HG02852 (cell line): ENCODE data around the gene IQGAP1.
"Not testable (repeated sequence)": the region's sequence is repeated elsewhere in the genome, so short reads cannot be mapped to it uniquely, and the experiment has no call there.

Experiments
- ATAC-seq: cut with Tn5 transposase; IDR thresholded peaks from one replicate; pipeline ENCODE4 v1.9.1; 2021; ENCODE audit warnings: mild to moderate bottlenecking, moderate library complexity; ENCODE audit not compliant: unreplicated experiment

The IQGAP1 gene

DNA sequence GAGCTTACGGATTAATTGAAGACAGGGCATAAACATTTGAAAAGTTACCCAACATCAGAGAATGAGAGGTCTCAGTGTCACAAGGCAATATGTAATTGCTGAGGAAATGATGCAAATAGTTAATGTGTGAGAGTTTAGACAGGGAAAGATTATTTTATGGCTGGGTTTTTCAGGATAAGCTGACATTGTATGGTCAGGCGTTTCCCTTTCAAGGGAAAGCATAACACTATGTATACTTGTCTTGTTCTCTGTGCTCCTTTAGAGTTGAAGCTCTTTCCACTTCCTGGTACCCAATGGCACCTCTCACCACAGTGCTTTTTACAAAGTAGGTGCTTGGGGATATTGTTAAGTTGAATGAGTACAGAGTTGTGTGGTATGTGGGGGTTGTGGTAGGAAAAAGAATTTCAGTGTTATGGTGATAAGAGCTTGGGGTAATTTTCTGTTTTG is 19.9 kb downstream of the IQGAP1 start:
- ATAC-seq = no peak

DNA sequence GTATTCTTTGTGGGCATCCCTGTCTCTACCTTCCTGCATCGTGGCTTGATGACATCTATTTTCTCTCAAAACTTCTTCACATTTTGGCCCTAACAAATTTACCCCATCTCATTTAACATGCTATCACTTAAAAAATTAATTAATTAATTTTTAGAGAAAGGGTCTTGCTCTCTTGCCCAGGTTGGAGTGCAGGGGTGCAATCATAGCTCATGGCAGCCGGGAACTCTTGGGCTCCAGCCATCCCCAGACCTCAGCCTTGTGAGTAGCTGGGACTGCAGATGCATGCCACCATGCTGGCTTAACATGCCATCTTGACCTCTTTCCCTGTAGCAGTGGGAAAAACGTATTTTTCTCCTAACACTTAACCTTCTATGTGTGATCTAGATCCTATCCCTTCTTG is 20.6 kb downstream of the IQGAP1 start:
- ATAC-seq = no peak

DNA sequence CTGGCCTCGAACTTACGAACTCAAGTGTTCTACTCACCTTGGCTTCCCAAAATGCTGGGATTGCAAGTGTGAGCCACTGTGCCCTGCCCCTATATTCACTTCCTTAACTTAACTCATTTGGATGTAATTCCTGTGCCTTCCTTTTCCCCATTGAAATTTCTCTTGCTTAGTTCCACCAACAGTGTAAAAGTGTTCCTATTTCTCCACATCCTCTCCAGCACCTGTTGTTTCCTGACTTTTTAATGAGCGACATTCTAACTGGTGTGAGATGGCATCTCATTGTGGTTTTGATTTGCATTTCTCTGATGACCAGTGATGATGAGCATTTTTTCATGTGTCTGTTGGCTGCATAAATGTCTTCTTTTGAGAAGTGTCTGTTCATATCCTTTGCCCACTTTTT is 21.5 kb downstream of the IQGAP1 start:
- ATAC-seq = not testable (repeated sequence)

DNA sequence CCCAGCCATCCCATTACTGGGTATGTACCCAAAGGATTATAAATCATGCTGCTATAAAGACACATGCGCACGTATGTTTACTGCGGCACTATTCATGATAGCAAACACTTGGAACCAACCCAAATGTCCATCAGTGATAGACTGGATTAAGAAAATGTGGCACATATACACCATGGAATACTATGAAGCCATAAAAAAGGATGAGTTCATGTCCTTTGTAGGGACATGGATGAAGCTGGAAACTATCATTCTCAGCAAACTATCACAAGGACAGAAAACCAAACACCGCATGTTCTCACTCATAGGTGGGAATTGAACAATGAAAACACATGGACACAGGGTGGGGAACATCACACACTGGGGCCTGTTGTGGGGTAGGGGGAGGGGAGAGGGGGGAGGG is 22.3 kb downstream of the IQGAP1 start:
- not testable (repeated sequence) for ATAC-seq

DNA sequence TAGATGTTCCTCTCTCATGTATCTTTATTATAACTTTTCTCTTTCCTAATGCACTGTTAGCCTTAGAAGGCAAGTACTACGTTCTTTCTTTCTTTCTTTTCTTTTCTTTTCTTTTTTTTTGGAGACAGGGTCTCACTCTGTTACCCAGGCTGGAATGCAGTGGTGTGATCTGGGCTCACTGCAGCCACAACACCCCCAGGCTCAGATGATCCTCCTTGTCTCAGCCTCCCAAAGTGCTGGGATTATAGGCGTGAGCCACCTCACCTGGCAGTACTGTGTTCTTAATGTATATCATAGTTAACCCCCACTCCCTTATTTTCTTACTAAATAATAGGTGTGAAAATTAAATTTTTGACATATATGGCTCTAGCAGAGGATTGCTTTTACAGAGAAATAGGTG is 23.1 kb downstream of the IQGAP1 start:
- no peak for ATAC-seq

DNA sequence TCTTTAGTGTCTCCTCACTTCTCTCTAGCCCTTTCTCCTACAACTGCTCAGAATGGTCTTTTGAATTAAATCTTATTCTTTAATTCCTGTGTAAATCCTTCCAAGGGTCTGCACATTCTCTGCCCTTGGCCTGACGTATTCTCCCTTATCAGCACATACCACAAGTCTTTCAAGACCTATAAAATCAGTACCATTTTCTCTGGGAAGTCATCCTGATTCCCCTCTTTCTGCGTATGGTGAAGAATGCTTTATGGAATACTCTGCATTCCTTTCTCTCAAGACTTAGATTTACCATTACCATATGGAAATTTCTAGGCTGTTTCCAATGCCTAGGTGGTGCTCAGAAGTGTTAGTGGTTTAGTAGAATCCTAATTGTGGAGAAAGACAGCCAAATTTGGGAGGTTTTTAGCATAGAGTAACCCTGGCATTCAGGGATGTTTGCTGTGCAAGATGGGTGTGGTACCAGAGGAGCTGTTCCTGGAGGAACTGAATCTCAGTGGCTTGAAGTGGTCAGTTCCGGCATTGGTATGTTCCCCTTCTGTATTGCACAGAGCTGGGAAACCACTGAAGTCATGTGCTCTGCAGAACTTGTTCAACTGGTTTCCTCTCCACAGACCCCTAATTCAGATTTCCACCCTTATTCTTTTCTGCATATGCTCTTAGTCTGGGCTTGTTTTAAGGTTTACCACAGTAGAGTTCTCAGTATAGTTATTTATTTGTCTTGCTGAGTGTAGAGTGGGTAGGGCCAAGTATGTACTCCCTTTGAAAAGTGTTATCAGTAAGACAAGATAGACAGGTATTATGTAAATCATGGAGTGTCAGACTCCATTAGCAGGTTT is 24.5 kb downstream of the IQGAP1 start:
- ATAC-seq = peak; percentile 93

DNA sequence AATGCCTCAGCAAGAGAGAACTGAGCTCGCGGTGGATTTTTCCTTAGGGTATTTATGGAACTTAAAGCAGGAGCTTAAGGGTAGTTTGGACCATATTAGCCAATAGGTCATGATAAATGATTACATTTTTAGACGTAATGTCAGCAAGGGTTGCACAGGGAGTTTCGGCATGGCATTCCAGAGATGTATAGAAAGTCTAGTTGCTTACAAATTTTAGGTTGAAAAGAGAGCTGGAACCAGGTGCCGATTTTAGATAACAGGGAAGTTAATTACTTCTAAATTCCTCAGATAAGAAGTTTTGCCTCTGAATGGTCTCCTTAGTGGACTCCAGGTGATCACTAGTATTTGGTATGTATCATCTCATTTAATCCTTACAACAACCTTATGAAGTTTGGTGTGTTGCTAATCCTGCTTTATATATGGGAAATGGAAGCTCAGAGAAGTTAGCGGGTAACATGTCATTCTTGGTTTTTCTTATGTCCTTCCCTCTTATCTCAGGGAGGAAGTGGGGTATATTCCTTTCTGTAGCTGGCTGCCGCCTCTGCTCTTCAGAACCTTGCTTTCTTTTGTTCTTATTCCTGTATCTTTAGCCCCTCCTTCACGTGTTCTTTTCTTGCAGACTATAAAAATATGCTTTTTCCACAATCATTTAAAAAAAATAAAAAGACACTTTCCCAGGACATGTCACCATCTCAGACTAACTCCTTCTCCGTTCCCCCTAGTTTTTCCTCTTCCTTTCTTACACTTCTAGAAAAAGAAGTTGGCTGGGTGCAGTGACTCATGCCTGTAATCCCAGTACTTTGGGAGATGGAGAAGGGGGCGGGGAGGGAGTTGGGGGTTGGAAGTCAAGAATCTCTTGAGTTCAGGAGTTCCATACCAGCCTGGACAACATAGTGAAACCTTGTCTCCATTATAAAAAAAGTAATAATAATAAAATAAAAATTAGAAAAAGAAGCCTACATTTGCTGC is 25.7 kb downstream of the IQGAP1 start:
- ATAC-seq = no peak

DNA sequence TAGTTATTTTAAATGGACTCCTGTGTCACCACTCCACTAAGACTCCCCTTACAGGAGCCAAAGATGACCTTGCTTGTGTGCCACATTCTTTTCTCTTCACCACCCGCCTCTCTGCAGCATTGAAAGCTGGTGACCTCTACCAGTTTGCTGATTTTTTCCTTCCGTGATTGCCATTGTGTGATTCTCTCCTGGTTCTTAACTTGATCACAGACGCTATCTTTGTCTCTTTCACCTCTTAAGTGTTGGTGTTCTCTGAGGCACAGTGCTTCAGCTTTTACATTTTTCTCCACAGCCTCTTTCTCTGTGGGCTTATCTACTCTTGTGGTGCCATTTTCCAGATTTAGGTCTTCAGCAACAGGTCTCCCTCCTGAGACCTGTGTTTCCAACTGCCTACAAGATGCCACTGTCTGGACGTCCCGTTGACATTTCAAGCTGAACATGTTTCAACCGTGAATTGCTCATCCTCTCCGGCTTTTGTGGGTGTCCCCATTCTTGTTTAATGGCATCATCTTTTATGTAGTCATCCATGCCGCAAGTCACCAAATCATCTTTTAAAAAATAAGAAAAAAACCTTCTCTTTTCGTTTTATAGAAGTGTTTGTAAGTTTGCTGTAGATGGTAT is 26.5 kb downstream of the IQGAP1 start:
- no peak for ATAC-seq

DNA sequence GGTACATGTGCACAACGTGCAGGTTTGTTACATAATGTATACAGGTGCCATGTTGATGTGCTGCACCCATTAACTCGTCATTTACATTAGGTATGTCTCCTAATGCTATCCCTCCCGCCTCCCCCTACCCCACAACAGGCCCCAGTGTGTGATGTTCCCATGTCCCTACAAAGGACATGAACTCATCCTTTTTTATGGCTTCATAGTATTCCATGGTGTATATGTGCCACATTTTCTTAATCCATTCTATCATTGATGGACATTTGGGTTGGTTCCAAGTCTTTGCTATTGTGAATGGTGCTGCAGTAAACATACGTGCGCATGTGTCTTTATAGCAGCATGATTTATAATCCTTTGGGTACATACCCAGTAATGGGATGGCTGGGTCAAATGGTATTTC is 28.0 kb downstream of the IQGAP1 start:
- not testable (repeated sequence) for ATAC-seq

DNA sequence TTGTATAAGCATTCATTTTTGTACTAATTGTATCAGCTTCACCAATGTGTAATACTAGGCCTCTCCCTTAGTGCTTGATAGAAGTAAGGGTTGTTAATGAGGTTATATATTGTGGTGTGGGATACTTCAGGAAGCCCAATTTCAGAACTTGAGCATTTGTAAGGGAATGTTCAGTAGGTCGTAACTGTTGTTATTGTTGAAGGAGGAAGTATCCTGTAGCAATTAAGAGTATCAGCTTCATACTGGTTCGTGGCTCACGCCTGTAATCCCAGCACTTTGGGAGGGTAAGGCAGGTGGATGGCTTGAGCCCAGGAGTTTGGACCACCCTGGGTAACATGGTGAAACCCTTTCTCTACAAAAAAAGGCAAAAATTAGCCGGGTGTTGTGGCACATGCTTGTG is 30.6 kb downstream of the IQGAP1 start:
- ATAC-seq = no peak

DNA sequence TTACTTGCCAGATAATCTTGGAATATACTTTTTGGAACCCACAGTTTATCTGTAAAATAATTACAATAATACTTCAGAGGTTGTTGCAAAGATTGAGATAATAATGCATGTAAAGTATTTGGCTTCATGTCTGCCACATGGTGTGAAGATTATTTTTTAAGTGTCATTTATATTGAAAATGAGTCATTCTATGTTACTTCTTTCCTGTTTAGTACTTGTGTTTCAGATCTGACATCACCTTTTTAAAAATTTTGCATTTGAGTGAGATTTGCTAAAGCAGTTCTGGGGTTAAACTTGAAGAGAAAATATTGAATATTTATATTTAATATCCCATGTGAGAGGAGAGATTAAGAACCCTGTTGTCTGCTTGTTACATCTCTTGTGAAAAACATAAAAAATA is 31.2 kb downstream of the IQGAP1 start:
- no peak for ATAC-seq

DNA sequence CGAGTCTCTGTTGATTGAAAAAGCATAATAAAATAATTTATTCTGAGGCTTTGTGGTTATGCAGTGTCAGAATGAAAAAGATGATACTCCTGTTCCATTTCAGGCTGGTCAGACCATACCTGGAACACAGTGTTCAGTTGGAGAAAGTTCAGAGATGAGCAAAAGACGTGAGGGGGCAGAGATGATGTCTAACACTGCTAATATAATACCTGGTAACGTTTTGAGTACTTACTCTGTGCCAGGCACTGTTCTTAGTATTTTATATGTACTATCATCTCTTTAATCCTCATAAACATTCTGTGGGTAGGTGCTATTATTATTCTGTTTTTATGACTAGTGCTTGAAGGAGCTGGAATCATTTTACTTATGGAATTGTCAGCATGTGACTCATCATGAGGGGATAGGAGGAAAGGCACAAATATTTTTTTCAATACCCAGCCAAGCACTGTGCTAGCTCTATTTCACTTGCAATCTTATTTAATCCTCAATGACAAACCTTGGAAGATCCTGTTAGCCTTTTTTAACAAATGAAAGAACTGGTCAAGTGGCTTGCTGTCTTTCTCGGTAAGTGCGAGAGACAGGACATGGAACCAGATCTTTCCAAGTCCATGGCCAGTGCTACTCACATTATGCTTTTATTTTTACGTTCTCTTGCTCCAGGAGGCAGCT is 31.8 kb downstream of the IQGAP1 start:
- ATAC-seq = peak; percentile 59

DNA sequence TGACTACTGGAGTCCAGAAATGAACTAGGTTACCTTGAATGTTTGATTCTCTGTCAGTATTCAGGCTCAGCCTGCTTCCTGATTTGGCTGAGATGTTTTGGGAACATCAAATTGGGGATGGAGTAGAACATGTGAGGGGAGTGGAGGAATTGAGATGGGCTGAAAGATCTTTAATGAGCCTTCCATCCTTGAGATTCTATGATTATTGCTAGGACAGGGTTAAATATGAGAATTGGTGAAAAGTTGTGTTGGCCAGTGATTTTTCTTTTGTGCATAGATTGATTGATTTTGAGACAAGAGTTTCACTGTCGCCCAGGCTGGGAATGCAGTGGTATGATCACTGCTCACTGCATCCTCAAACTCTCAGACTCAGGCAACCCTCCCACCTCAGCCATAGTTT is 32.4 kb downstream of the IQGAP1 start:
- ATAC-seq = no peak

DNA sequence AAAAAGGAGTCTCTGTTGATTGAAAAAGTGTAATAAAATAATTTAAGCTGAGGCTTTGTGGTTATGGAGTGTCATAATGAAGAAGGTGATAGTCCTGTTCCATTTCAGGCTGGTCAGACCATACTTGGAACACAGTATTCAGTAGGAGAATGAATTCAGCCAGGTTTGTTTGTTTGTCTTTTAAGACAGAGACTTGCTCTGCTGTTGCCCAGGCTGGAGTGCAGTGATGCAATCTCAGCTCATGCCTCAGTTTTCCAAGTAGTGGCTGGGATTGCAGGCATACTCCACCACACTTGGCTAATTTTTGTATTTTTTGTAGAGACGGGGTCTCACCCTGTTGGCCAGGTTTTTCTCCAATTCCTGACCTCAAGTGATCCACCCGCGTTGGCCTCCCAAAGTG is 33.5 kb downstream of the IQGAP1 start:
- ATAC-seq = no peak

DNA sequence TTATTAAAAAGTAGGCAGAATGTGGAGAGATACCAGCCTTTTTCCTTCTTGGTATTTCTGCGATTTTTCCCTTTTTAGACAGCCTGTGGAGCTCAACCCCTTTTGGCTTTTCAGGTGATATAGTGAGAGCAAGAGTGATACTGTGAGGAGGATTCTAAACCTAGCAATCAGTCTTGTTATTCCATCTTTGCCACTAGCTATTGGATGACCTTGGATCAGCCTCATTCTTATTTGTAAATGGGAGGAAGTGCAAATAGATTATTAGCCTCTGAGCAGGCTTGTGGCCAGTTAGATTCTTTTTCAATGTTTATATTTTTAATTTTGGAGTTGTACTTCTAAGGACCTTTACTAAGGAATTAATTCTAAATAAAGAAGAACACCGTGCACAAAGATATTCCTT is 34.0 kb downstream of the IQGAP1 start:
- ATAC-seq = no peak

DNA sequence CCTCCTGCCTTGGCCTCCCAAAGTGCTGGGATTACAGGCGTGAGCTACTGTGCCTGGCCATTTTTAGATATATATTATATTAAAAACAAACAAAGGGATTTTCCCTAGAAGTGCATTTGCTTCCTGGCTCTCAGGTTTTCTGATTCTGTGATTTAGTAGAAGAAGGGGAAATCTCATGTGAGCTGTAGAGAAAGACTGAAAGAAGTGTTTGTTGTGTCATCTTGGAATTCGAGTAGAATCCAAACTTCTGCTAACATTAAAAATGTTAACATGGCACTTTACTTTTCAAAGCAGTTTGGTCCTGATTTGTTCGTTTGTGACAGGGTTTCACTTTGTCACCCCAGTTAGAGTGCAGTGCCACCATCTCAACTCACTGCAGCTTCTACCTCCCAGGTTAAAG is 34.9 kb downstream of the IQGAP1 start:
- ATAC-seq = no peak

DNA sequence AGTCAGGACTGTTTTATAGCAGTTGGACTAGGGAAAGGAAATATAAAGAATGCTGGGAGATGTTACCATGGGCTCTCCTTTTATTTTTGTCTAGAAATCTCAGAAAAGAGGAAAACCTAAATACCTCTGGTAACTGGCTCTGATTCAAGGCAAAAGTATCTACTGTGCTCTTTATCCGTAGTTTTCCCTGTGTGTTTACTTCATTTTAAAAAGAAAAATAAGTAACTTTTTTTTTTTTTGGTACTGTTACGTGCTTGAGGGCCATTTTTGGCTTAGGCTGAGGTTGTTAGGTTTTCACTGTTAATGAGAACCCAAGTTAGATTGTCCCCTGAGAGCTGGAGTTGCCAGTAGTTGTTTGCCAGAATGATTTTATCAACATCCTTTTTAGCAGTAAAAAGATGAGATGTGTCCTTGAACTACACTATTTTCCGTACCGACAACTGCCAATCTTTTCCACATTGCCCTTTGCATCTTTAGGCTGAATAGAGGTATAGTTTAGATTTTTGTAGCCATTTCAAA is 35.8 kb downstream of the IQGAP1 start:
- no peak for ATAC-seq

DNA sequence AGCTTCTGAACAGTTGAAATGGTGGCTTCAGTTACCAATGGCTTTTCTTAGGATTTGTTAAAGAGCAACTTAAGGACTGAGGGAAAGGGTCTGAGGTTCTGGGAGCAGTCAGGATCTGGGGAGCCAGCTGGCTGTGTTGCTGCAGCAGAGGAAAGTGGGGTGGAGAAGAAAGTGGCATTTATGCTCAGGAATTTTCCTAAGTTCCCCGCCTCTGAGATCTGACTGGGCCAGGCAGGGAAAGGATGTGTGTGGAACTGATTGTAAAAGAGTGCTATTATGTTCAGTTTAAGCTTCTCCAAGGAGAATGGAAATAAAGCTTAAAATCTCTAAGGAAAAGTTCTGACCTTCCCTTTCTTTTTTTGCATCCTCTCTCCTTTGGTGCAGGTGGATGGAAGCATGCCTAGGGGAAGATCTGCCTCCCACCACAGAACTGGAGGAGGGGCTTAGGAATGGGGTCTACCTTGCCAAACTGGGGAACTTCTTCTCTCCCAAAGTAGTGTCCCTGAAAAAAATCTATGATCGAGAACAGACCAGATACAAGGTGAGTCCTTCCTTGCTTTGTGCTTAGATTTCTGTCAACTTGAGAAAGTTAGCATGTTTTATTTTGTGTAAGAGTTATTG is 37.8 kb downstream of the IQGAP1 start:
- no peak for ATAC-seq

DNA sequence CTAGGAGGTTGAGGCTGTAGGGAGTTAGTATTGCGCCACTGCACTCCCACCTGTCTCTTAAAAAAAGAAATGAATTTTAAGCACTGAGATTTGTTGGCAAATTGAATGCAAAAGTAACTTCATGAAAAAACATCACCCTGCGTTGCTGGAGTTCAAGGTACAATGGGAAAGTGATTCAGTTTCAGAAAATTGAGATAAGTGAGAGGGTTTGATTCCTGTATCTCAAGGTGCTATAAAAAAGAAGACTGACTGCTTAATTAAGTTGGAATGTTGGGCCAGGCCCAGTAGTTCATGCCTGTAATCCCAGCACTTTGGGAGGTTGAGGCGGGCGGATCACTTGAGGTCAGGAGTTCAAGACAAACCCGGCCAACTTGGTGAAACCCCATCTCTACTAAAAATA is 39.1 kb downstream of the IQGAP1 start:
- ATAC-seq = no peak

DNA sequence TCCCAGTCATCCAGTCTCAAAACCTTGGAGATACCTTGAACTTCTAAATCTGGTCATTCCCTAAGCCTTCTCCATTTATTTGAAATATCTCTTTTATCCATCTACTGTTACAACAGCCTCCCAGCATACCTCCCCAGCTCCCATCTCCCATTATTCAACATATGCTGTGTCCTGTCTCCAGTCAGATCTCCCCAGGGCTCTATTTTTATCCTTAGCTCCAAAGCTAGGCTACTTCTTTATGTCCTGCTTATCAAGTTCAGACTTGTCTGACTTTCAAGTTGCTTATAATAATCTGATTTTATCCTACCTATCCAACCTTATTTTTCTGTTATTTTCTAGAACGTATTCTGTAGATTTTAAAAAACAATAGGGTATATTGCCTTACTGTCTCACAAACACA is 44.2 kb downstream of the IQGAP1 start:
- no peak for ATAC-seq
